HTERT RPE-1 (cell line): ENCODE measurements around the gene RHBDF2.

Experiments
- in situ Hi-C: fragments of 300-500 bp; cut with MboI; formaldehyde crosslinking; loops from 4 replicates; pipeline ENCODE4 v1.14.3; 2020; ENCODE audit warnings: low sequenced_read_pairs

The RHBDF2 gene

GRCh38 chr17:76501018-76501826 is at the start of gene RHBDF2:
RHBDF2 (minus strand) TSS chr17:76501423; CDS start chr17:76481524, 19,899 bp downstream.
- in situ Hi-C loops, result no loop called here

- in situ Hi-C loops, result no loop called here
Observed at GRCh38 chr17:76549539-76549938, 48.3 kb upstream of the RHBDF2 start.

- in situ Hi-C loops, result no loop called here
Observed at GRCh38 chr17:76549215-76549518, 47.9 kb upstream of the RHBDF2 start.

- in situ Hi-C loops, result no loop called here
Observed at GRCh38 chr17:76548378-76549214, 47.4 kb upstream of the RHBDF2 start.

- in situ Hi-C loops, result no loop called here
Observed at GRCh38 chr17:76547642-76548202, 46.5 kb upstream of the RHBDF2 start.

- in situ Hi-C loops, result no loop called here
Observed at GRCh38 chr17:76547183-76547641, 46.0 kb upstream of the RHBDF2 start.

GRCh38 chr17:76546556-76547182 is 45.4 kb upstream of the RHBDF2 start:
- in situ Hi-C loops, result no loop called here

- in situ Hi-C loops, result no loop called here
Observed at GRCh38 chr17:76545918-76546555, 44.8 kb upstream of the RHBDF2 start.

GRCh38 chr17:76544546-76545365 is 43.5 kb upstream of the RHBDF2 start:
- in situ Hi-C loops, result no loop called here

- in situ Hi-C loops, result no loop called here
Observed at GRCh38 chr17:76543826-76544545, 42.8 kb upstream of the RHBDF2 start.

- in situ Hi-C loops, result no loop called here
Observed at GRCh38 chr17:76543482-76543825, 42.2 kb upstream of the RHBDF2 start.

GRCh38 chr17:76542984-76543383 is 41.8 kb upstream of the RHBDF2 start:
- in situ Hi-C loops, result no loop called here

GRCh38 chr17:76542566-76542971 is 41.3 kb upstream of the RHBDF2 start:
- in situ Hi-C loops, result no loop called here

GRCh38 chr17:76541739-76542454 is 40.7 kb upstream of the RHBDF2 start:
- in situ Hi-C loops, result no loop called here

- in situ Hi-C loops, result no loop called here
Observed at GRCh38 chr17:76540381-76541300, 39.4 kb upstream of the RHBDF2 start.

GRCh38 chr17:76539631-76540271 is 38.5 kb upstream of the RHBDF2 start, which contains the start of gene PRCD:
PRCD (plus strand) TSS chr17:76540044; CDS start chr17:76540142, 98 bp downstream.
- in situ Hi-C loops, result no loop called here

- in situ Hi-C loops, result no loop called here
Observed at GRCh38 chr17:76538941-76539570, 37.8 kb upstream of the RHBDF2 start.
